ENCODE results near the gene RBM4.

- TF ChIP-seq POLR2A (IDR thresholded peaks at IDR 0.05) (no peak), POLR2AphosphoS5 (IDR thresholded peaks at IDR 0.05) (no peak), EP300 (IDR thresholded peaks at IDR 0.05) (no peak)
- TF ChIP-seq, protein P1, sequence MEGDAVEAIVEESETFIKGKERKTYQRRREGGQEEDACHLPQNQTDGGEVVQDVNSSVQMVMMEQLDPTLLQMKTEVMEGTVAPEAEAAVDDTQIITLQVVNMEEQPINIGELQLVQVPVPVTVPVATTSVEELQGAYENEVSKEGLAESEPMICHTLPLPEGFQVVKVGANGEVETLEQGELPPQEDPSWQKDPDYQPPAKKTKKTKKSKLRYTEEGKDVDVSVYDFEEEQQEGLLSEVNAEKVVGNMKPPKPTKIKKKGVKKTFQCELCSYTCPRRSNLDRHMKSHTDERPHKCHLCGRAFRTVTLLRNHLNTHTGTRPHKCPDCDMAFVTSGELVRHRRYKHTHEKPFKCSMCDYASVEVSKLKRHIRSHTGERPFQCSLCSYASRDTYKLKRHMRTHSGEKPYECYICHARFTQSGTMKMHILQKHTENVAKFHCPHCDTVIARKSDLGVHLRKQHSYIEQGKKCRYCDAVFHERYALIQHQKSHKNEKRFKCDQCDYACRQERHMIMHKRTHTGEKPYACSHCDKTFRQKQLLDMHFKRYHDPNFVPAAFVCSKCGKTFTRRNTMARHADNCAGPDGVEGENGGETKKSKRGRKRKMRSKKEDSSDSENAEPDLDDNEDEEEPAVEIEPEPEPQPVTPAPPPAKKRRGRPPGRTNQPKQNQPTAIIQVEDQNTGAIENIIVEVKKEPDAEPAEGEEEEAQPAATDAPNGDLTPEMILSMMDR (IDR thresholded peaks at IDR 0.05) = no peak
Observed at GRCh38 chr11:66676931-66677598, 38.6 kb downstream of the RBM4 start.

Measured in gastroesophageal sphincter (tissue), 3 donors.